DND-41 (cell line): ENCODE results near the gene GLIPR1L2.
"Not testable (repeated sequence)": the region's sequence is repeated elsewhere in the genome, so short reads cannot be mapped to it uniquely, and the experiment has no call there.

Source experiments
- ATAC-seq: fragments of 200-7000 bp; cut with Tn5 transposase; 3 replicates; pipeline ENCODE4 v1.9.1; 2021; ENCODE audit warnings: low read depth; ENCODE audit not compliant: insufficient read depth
- DNase-seq: peaks from one replicate; pipeline ENCODE4 v3.0.0-alpha.2; 2020
- H2AFZ ChIP-seq: 2 replicates; pipeline ENCODE4 v1.6.0; 2012; ENCODE audit warnings: low read depth, low read length
- H3K27ac ChIP-seq: 2 replicates; pipeline ENCODE4 v1.5.1; 2012; ENCODE audit warnings: low read length, inconsistent platforms
- H3K27me3 ChIP-seq: fragments of 200-600 bp; sonication (generic); 2 replicates; pipeline ENCODE4 v1.6.0; 2012; ENCODE audit warnings: low read length, mild to moderate bottlenecking, inconsistent platforms; ENCODE audit not compliant: insufficient read depth, poor library complexity
- H3K36me3 ChIP-seq: 2 replicates; pipeline ENCODE4 v1.5.1; 2012; ENCODE audit warnings: low read length, inconsistent platforms; ENCODE audit not compliant: insufficient read depth
- H3K4me1 ChIP-seq: 2 replicates; pipeline ENCODE4 v1.5.1; 2012; ENCODE audit warnings: mild to moderate bottlenecking, low read length; ENCODE audit not compliant: insufficient read depth
- H3K4me2 ChIP-seq: 2 replicates; pipeline ENCODE4 v1.6.0; 2012; ENCODE audit warnings: mild to moderate bottlenecking, moderate library complexity, low read length, inconsistent platforms; ENCODE audit not compliant: insufficient read depth
- H3K4me3 ChIP-seq, 2 experiments: fragments of 200-600 bp in 1 of 2; shearing (Covaris generic) in 1 of 2; 2 replicates each; pipeline ENCODE4 v1.5.1; 2012 to 2016; ENCODE audit warnings: inconsistent platforms in 2 of 2, low read length in 2 of 2, mild to moderate bottlenecking in 2 of 2, low read depth in 1 of 2, moderate library complexity in 1 of 2
- H3K79me2 ChIP-seq: 2 replicates; pipeline ENCODE4 v1.6.0; 2012; ENCODE audit warnings: low read length, inconsistent platforms; ENCODE audit not compliant: insufficient read depth
- H3K9ac ChIP-seq: 2 replicates; pipeline ENCODE4 v1.6.0; 2012; ENCODE audit warnings: low read depth, mild to moderate bottlenecking, inconsistent platforms, low read length, moderate library complexity
- H3K9me3 ChIP-seq: 2 replicates; pipeline ENCODE4 v1.5.1; 2012; ENCODE audit warnings: low read length, moderate library complexity, mild to moderate bottlenecking, inconsistent platforms; ENCODE audit not compliant: insufficient read depth, severe bottlenecking
- H4K20me1 ChIP-seq: 2 replicates; pipeline ENCODE4 v1.6.0; 2012; ENCODE audit warnings: low read length; ENCODE audit not compliant: insufficient read depth
- EZH2 ChIP-seq: IDR thresholded peaks from 3 replicates; pipeline ENCODE4 v1.6.1; 2012; ENCODE audit warnings: borderline replicate concordance, low read depth, mild to moderate bottlenecking, moderate library complexity, low read length, inconsistent platforms; ENCODE audit not compliant: severe bottlenecking
- TF ChIP-seq, protein P1 (sequence below): IDR thresholded peaks from 2 replicates; pipeline ENCODE4 v1.5.1; 2012; ENCODE audit warnings: borderline replicate concordance, low read length, moderate library complexity, mild to moderate bottlenecking; ENCODE audit not compliant: poor library complexity, severe bottlenecking; ENCODE audit errors: extremely low read depth

GLIPR1L2 gene

DNA sequence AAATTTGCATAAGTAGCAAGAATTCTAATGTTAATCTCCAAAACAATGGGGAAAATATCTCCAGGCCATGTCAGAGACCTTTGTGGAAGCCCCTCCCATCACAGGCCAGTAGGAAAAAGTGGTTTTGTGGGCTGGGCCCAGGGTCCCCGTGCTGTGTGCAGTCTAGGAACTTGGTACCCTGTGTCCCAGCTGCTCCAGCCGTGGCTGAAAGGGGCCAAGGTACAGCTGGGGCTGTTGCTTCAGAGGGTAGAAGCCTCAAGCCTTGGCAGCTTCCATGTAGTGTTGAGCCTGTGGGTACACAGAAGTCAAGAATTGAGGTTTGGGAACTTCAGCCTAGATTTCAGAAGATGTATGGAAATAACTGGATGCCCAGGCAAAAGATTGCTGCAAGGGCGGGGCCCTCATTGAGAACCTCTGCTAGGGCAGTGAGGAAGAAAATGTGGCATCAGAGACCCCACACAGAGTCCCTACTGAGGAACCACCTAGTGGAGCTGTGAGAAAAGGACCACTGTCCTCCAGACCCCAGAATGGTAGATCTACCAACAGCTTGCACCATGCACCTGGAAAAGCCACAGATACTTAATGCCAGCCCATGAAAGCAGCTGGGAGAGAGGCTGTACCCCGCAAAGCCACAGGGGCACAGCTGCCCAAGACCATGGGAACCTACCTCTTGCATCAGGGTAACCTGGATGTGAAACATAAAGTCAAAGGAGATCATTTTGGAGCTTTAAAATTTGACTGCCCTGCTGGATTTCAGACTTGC is 51.0 kb downstream of the GLIPR1L2 start:
- not testable (repeated sequence) for H2AFZ ChIP-seq, H4K20me1 ChIP-seq, H3K27me3 ChIP-seq, H3K79me2 ChIP-seq, H3K4me3 ChIP-seq, H3K4me2 ChIP-seq, H3K36me3 ChIP-seq, H3K9me3 ChIP-seq
- Histone ChIP-seq H3K9ac (peak overlapping the region; percentile 9; the same call in 1 of the 2 replicates), H3K27ac (peak overlapping the region; percentile 76), H3K4me1 (peaks cover 80% of the 10 kb centered on the region)
- TF ChIP-seq, protein P1, sequence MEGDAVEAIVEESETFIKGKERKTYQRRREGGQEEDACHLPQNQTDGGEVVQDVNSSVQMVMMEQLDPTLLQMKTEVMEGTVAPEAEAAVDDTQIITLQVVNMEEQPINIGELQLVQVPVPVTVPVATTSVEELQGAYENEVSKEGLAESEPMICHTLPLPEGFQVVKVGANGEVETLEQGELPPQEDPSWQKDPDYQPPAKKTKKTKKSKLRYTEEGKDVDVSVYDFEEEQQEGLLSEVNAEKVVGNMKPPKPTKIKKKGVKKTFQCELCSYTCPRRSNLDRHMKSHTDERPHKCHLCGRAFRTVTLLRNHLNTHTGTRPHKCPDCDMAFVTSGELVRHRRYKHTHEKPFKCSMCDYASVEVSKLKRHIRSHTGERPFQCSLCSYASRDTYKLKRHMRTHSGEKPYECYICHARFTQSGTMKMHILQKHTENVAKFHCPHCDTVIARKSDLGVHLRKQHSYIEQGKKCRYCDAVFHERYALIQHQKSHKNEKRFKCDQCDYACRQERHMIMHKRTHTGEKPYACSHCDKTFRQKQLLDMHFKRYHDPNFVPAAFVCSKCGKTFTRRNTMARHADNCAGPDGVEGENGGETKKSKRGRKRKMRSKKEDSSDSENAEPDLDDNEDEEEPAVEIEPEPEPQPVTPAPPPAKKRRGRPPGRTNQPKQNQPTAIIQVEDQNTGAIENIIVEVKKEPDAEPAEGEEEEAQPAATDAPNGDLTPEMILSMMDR, result peak; percentile 26
- ATAC-seq (peak; percentile 63), DNase-seq (peak; percentile 86)

DNA sequence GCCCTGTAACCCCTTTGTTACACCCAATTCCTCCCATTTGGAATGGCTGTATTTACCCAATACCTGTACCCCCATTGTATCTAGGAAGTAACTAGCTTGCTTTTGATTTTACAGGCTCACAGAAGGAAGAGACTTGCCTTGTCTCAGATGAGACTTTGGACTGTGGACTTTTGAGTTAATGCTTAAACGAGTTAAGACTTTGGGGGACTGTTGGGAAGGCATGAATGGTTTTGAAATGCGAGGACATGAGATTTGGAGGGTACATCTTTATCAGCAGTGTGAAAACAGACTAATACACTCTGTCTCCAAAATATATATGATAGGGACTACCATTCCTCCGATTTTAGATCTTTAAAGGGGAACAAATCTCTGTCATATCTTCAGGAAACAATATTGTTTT is 51.6 kb downstream of the GLIPR1L2 start:
- H3K4me3 ChIP-seq, ATAC-seq, H3K27me3 ChIP-seq, H2AFZ ChIP-seq, H4K20me1 ChIP-seq, H3K9me3 ChIP-seq, H3K9ac ChIP-seq, H3K4me2 ChIP-seq, DNase-seq, H3K36me3 ChIP-seq, H3K79me2 ChIP-seq: not testable (repeated sequence)
- Histone ChIP-seq H3K27ac (peak overlapping the region; percentile 76), H3K4me1 (peaks cover 78% of the 10 kb centered on the region)

DNA sequence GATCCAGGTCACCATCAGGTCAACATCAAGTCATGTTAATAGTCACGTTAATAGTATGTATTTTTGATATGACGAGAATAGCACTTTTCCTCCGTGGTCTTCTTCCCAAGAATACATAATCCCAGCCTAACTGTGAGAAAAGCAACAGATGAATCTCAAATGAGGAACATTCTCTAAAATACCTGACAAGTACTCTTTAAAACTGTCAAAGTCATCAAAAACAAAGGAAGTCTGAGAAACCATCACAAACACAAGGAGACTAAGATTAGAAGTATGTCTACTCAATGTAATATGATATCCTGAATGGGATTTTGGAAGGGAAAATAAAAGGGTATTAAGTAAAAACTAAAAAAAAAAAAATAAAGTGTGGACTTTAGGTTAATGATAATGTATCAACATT is 52.8 kb downstream of the GLIPR1L2 start:
- Histone ChIP-seq H3K9ac (no peak overlapping the region), H3K27ac (peak overlapping the region; percentile 76; the same call in 1 of the 2 replicates), H3K4me3 (no peak overlapping the region), H3K36me3 (no peaks in the 10 kb centered on the region), H2AFZ (no peak overlapping the region), H3K79me2 (no peaks in the 10 kb centered on the region), H4K20me1 (no peaks in the 10 kb centered on the region), H3K4me1 (peaks cover 66% of the 10 kb centered on the region), H3K9me3 (no peaks in the 10 kb centered on the region), H3K4me2 (no peak overlapping the region), H3K27me3 (no peaks in the 10 kb centered on the region)
- no peak for TF ChIP-seq EZH2
- TF ChIP-seq, protein P1, result no peak
- ATAC-seq (no peak), DNase-seq (no peak)

DNA sequence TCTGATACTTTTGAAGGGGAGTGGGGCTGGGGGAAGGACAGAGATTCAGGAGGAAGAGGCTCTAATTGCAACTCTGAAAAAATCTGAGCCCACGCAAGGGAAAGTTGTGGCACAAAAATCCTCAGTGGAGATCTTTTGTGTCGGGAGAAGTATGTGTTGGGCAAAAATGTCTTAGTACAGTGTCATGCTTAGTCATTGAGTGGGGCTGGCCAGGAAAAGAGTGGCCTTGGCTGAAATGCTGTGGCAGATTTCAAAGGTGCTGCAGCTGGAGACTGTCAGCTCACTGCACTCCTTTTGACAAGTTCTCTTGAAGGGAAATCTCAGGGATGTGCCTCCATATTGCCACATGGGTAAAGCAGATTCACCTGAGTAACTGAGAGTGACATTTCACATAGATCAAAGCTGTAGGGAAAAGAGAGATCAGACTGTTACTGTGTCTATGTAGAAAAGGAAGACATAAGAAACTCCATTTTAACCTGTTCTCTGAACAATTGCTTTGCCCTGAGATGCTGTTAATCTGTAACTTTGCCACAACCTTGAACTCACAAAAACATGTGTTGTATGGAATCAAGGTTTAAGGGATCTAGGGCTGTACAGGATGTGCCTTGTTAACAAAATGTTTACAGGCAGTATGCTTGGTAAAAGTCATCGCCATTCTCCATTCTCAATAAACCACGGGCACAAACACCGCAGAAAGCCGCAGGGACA is 53.7 kb downstream of the GLIPR1L2 start:
- Histone ChIP-seq H4K20me1 (no peaks in the 10 kb centered on the region), H3K4me1 (peaks cover 57% of the 10 kb centered on the region), H3K4me2 (no peak overlapping the region), H3K9ac (no peak overlapping the region), H3K27ac (peak overlapping the region; percentile 59), H3K79me2 (no peaks in the 10 kb centered on the region), H3K27me3 (no peaks in the 10 kb centered on the region), H3K36me3 (no peaks in the 10 kb centered on the region), H2AFZ (peak overlapping the region; percentile 65), H3K4me3 (no peak overlapping the region), H3K9me3 (no peaks in the 10 kb centered on the region)
- peak; percentile 20; the same call in 2 of the 3 replicates for ATAC-seq
- TF ChIP-seq EZH2, result no peak
- TF ChIP-seq, protein P1, result no peak
- peak; percentile 32 for DNase-seq

DNA sequence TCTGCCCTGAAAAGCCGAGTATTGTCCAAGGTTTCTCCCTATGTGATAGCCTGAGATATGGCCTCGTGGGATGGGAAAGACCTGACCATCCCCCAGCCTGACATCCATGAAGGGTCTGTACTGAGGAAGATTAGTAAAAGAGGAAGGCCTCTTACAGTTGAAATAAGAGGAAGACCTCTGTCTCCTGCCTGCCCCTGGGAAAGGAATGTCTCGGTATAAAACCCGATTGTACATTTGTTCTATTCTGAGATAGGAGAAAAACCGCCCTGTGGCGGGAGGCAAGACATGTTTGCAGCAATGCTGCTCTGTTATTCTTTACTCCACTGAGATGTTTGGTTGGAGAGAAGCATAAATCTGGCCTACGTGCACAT is 54.2 kb downstream of the GLIPR1L2 start:
- H3K4me2 ChIP-seq, H3K27ac ChIP-seq, H3K27me3 ChIP-seq, H3K79me2 ChIP-seq, H4K20me1 ChIP-seq, ATAC-seq, H3K36me3 ChIP-seq, H3K9me3 ChIP-seq, H2AFZ ChIP-seq, DNase-seq, H3K9ac ChIP-seq, H3K4me3 ChIP-seq: not testable (repeated sequence)
- peaks cover 52% of the 10 kb centered on the region for H3K4me1 ChIP-seq
